OCI-LY3 (cell line): Measurements from ENCODE around the gene LRP1B.

ENCODE experiments used
- CTCF ChIP-seq: fragments of 200-600, 300-600 bp; sonication (generic); IDR thresholded peaks from 2 replicates; pipeline ENCODE4 v1.5.1; 2014; ENCODE audit warnings: antibody characterized with exemption, low read length, low read depth
- EZH2phosphoT487 ChIP-seq: fragments of 200-600 bp; shearing (Covaris generic); IDR thresholded peaks from 2 replicates; pipeline ENCODE4 v1.6.1; 2018; ENCODE audit warnings: antibody characterized with exemption, mixed run types, low read depth

- no peak for TF ChIP-seq CTCF
- no peak for TF ChIP-seq EZH2phosphoT487
Observed at GRCh38 chr2:141582213-141582612, 548.6 kb downstream of the LRP1B start.
